HL-60 (cell line): ENCODE results near the gene KIF2C.

Source experiments
- CTCF ChIP-seq: IDR thresholded peaks from one replicate; pipeline ENCODE4 v1.5.1; 2011; ENCODE audit warnings: low read length, control low read depth, inconsistent platforms; ENCODE audit not compliant: insufficient read depth
- GABPA ChIP-seq: IDR thresholded peaks from 2 replicates; pipeline ENCODE4 v1.6.1; 2012; ENCODE audit warnings: low read depth
- POLR2AphosphoS5 ChIP-seq: IDR thresholded peaks from 2 replicates; pipeline ENCODE4 v1.6.1; 2012; ENCODE audit warnings: low read depth
- REST ChIP-seq: IDR thresholded peaks from 2 replicates; pipeline ENCODE4 v1.6.1; 2012; ENCODE audit warnings: low read depth; ENCODE audit not compliant: insufficient replicate concordance

- TF ChIP-seq CTCF (no peak), REST (no peak), POLR2AphosphoS5 (no peak), GABPA (no peak)
Measured at GRCh38 chr1:44705470-44705869, 34.2 kb upstream of the KIF2C start.
